HepG2 (cell line): ENCODE results near the gene NEK3. TPM values are rescaled to one million over a fixed set of nuclear protein-coding genes. Genes with fewer than 3 reads are reported as not detected.

Experiments used
- FOXP1 ChIP-seq, 2 experiments: fragments of 450-650 bp in 1 of 2; IDR thresholded peaks; 2 replicates each; pipeline ENCODE4 v1.6.1; 2017 to 2018; ENCODE audit warnings: antibody characterized with exemption in 1 of 2
- GLMP ChIP-seq: sonication (generic); formaldehyde crosslinking; IDR thresholded peaks from 2 replicates; pipeline ENCODE4 v1.9.0; 2021; ENCODE audit warnings: missing genetic modification reagents, mild to moderate bottlenecking, borderline replicate concordance
- IKZF1 ChIP-seq: fragments of 450-650 bp; IDR thresholded peaks from 2 replicates; pipeline ENCODE4 v1.7.1; 2016
- MED8 ChIP-seq: sonication (generic); formaldehyde crosslinking; IDR thresholded peaks from 2 replicates; pipeline ENCODE4 v1.8.1; 2023; ENCODE audit warnings: mild to moderate bottlenecking, missing genetic modification reagents; ENCODE audit not compliant: insufficient replicate concordance
- MEF2D ChIP-seq: sonication (generic); formaldehyde crosslinking; IDR thresholded peaks from 2 replicates; pipeline ENCODE4 v1.5.1; 2020; ENCODE audit warnings: mild to moderate bottlenecking, missing genetic modification reagents
- MEIS2 ChIP-seq: sonication (generic); formaldehyde crosslinking; IDR thresholded peaks from 2 replicates; pipeline ENCODE4 v1.9.0; 2021; ENCODE audit warnings: mild to moderate bottlenecking, missing genetic modification reagents
- RXRB ChIP-seq: IDR thresholded peaks from 2 replicates; pipeline ENCODE4 v1.6.1; 2016; ENCODE audit warnings: borderline replicate concordance, missing genetic modification reagents, missing compliant biosample characterization
- SKI ChIP-seq: fragments of 450-650 bp; IDR thresholded peaks from one replicate; pipeline ENCODE4 v1.6.1; 2018; ENCODE audit warnings: mild to moderate bottlenecking; ENCODE audit not compliant: partially characterized antibody
- SNAPC2 ChIP-seq: sonication (generic); formaldehyde crosslinking; IDR thresholded peaks from 2 replicates; pipeline ENCODE4 v1.8.1; 2022; ENCODE audit warnings: mild to moderate bottlenecking, missing genetic modification reagents
- SRY ChIP-seq: sonication (generic); formaldehyde crosslinking; IDR thresholded peaks from 2 replicates; pipeline ENCODE4 v1.8.0; 2022; ENCODE audit warnings: mild to moderate bottlenecking, missing genetic modification reagents
- TBX3 ChIP-seq: fragments of 450-650 bp; IDR thresholded peaks from 2 replicates; pipeline ENCODE4 v1.6.1; 2017; ENCODE audit warnings: antibody characterized with exemption, mild to moderate bottlenecking, inconsistent platforms, borderline replicate concordance
- ZKSCAN8 ChIP-seq: IDR thresholded peaks from 2 replicates; pipeline ENCODE4 v1.6.1; 2016; ENCODE audit warnings: borderline replicate concordance, missing genetic modification reagents, missing compliant biosample characterization
- ZNF331 ChIP-seq: sonication (generic); formaldehyde crosslinking; IDR thresholded peaks from 2 replicates; pipeline ENCODE4 v1.4.0; 2020; ENCODE audit warnings: missing genetic modification reagents
- ZNF691 ChIP-seq: sonication (generic); formaldehyde crosslinking; IDR thresholded peaks from 2 replicates; pipeline ENCODE4 v1.4.0; 2020; ENCODE audit warnings: missing genetic modification reagents, low read depth, mild to moderate bottlenecking, borderline replicate concordance
- ZNF704 ChIP-seq: sonication (generic); formaldehyde crosslinking; IDR thresholded peaks from 2 replicates; pipeline ENCODE4 v1.8.1; 2023; ENCODE audit warnings: mild to moderate bottlenecking, inconsistent platforms, moderate library complexity, missing genetic modification reagents, borderline replicate concordance
- ZNF780A ChIP-seq: sonication (generic); formaldehyde crosslinking; IDR thresholded peaks from 2 replicates; pipeline ENCODE4 v1.8.0; 2022; ENCODE audit warnings: mild to moderate bottlenecking, missing genetic modification reagents, moderate library complexity
- polyA plus RNA-seq, 8 experiments: library from polyadenylated mRNA; depleted of rRNA in 3 of 8; stranded (reverse) in 7 of 8; unstranded in 1 of 8; fragments of >200 nt; fragmentation: Illumina TruSeq in 4 of 8; extraction: Trizol in 4 of 8; gene quantifications; 2 replicates each; pipeline versions ENCODE4 v1.2.1 to v1.2.3, GENCODE V29; 2011 to 2016; ENCODE audit warnings: low read depth in 4 of 8, missing spikeins in 1 of 8, mixed read lengths in 1 of 8; ENCODE audit not compliant: insufficient read depth in 1 of 8
- total RNA-seq, 5 experiments: library from RNA; depleted of rRNA; stranded (reverse); fragments of >200 nt; fragmentation: Illumina TruSeq; extraction: Trizol; gene quantifications; 2 replicates each; pipeline ENCODE4 v1.2.3, GENCODE V29; 2016; ENCODE audit warnings: low read depth in 1 of 5
- TF ChIP-seq, protein P1 (sequence below): sonication (generic); formaldehyde crosslinking; IDR thresholded peaks from 2 replicates; pipeline ENCODE4 v1.5.0; 2020; ENCODE audit warnings: mild to moderate bottlenecking, missing genetic modification reagents, borderline replicate concordance
- TF ChIP-seq, protein P2 (sequence below): sonication (generic); formaldehyde crosslinking; conservative IDR thresholded peaks from 2 replicates; pipeline ENCODE4 v1.4.0; 2020; ENCODE audit warnings: mild to moderate bottlenecking, missing genetic modification reagents, moderate library complexity

The NEK3 gene
- total and polyA plus RNA-seq, 2 of the 13 experiments (the other 11 are each of a cell fraction or from before 2014, with no cell fraction given), result 36.7 to 68.2 TPM

DNA sequence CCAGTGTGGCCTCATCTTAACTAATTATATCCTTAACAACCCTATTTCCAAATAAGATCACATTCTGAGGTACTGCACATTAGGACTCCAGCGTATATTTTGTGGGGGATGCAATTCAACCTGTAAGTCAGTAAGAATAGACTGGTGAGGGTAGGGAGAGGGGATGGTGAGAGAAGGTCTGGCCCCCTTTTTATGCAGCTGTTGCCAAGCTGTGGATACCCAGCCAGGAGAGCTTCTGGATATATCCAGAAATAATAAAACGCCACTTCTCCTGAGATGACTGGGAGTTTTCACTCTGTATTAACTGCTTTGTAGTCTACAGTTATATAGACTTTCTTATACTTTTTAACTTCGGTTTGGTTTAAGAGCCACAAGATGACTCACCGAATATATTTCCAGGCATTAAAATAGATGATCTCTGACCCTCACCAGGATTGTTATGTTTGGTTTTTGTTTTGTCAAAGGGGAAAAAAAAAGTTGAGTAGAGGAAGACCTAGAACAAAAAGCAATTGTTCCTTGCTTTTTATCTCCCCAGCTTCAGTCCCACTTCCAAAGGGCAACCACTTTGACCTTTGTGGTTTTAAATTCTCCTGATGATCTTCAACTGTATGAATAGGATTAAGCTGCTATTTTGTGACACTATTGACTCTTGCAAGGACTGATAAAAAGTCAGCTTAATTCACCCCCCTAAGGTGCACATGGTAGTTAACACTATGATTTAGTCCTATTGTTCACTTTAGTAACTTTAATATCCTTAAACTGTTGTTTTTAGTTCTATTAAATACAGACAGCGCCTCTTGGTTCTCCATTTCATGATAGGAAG, 3.1 kb upstream of the NEK3 start (continued):
- no peak for TF ChIP-seq ZNF780A (CRISPR knock-in tag)
- TF ChIP-seq MED8 (CRISPR knock-in tag), result peak; percentile 39
- TF ChIP-seq MEIS2 (CRISPR knock-in tag), result no peak
- TF ChIP-seq TBX3, result peak; percentile 80; the same call in 1 of the 2 replicates
- no peak for TF ChIP-seq ZNF704
- no peak for TF ChIP-seq IKZF1
- 0 out of 2 replicates have a peak, but pooled peaks have one; percentile 28 for TF ChIP-seq FOXP1 (IDR thresholded peaks at IDR 0.05)
- peak; percentile 69 for TF ChIP-seq FOXP1 (CRISPR knock-in tag; IDR thresholded peaks at IDR 0.05)
- TF ChIP-seq SRY (CRISPR knock-in tag), result no peak
- peak; percentile 15; the same call in 1 of the 2 replicates for TF ChIP-seq SNAPC2 (CRISPR knock-in tag)
- no peak for TF ChIP-seq ZNF691 (CRISPR knock-in tag)
- peak; percentile 61; the same call in 1 of the 2 replicates for TF ChIP-seq MEF2D (CRISPR knock-in tag)
- 0 out of 2 replicates have a peak, but pooled peaks have one; percentile 9 for TF ChIP-seq ZNF331 (CRISPR knock-in tag)
- TF ChIP-seq SKI, result peak; percentile 8
- peak; percentile 53; the same call in 1 of the 2 replicates for TF ChIP-seq RXRB
- TF ChIP-seq, protein P1, sequence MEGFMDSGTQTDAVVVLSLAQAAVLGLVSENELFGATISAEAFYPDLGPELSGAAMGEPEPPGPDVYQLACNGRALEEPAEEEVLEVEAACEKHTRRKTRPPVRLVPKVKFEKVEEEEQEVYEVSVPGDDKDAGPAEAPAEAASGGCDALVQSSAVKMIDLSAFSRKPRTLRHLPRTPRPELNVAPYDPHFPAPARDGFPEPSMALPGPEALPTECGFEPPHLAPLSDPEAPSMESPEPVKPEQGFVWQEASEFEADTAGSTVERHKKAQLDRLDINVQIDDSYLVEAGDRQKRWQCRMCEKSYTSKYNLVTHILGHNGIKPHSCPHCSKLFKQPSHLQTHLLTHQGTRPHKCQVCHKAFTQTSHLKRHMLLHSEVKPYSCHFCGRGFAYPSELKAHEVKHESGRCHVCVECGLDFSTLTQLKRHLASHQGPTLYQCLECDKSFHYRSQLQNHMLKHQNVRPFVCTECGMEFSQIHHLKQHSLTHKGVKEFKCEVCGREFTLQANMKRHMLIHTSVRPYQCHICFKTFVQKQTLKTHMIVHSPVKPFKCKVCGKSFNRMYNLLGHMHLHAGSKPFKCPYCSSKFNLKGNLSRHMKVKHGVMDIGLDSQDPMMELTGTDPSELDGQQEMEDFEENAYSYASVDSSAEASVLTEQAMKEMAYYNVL (CRISPR knock-in tag), result no peak
- TF ChIP-seq ZKSCAN8 (CRISPR knock-in tag), result 0 out of 2 replicates have a peak, but pooled peaks have one; percentile 33
- TF ChIP-seq, protein P2, sequence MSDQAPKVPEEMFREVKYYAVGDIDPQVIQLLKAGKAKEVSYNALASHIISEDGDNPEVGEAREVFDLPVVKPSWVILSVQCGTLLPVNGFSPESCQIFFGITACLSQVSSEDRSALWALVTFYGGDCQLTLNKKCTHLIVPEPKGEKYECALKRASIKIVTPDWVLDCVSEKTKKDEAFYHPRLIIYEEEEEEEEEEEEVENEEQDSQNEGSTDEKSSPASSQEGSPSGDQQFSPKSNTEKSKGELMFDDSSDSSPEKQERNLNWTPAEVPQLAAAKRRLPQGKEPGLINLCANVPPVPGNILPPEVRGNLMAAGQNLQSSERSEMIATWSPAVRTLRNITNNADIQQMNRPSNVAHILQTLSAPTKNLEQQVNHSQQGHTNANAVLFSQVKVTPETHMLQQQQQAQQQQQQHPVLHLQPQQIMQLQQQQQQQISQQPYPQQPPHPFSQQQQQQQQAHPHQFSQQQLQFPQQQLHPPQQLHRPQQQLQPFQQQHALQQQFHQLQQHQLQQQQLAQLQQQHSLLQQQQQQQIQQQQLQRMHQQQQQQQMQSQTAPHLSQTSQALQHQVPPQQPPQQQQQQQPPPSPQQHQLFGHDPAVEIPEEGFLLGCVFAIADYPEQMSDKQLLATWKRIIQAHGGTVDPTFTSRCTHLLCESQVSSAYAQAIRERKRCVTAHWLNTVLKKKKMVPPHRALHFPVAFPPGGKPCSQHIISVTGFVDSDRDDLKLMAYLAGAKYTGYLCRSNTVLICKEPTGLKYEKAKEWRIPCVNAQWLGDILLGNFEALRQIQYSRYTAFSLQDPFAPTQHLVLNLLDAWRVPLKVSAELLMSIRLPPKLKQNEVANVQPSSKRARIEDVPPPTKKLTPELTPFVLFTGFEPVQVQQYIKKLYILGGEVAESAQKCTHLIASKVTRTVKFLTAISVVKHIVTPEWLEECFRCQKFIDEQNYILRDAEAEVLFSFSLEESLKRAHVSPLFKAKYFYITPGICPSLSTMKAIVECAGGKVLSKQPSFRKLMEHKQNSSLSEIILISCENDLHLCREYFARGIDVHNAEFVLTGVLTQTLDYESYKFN (CRISPR knock-in tag), result peak; percentile 86
- TF ChIP-seq GLMP (CRISPR knock-in tag), result no peak
